GM12892 (cell line): ENCODE results near the gene DCHS2.

Experiments used
- POLR2A ChIP-seq: IDR thresholded peaks from 2 replicates; pipeline ENCODE4 v1.6.1; 2011; ENCODE audit warnings: low read depth, low read length, control low read depth
- POLR2AphosphoS5 ChIP-seq: IDR thresholded peaks from 2 replicates; pipeline ENCODE4 v1.6.1; 2011; ENCODE audit warnings: low read depth, low read length, control low read depth
- TAF1 ChIP-seq: IDR thresholded peaks from 2 replicates; pipeline ENCODE4 v1.6.1; 2011; ENCODE audit warnings: low read depth, mild to moderate bottlenecking, control low read depth, low read length, borderline replicate concordance

- TF ChIP-seq POLR2A = no peak
- no peak for TF ChIP-seq POLR2AphosphoS5
- TF ChIP-seq TAF1 = no peak
These were observed 37.3 kb upstream of the DCHS2 start for GRCh38 chr4:154528869-154529268.
